HG03108 (cell line): Measurements from ENCODE around the gene FCER2.
A peak's percentile ranks its signal among the peaks of the same experiment; 100 is the strongest.

Experiments
- ATAC-seq: cut with Tn5 transposase; IDR thresholded peaks from one replicate; pipeline ENCODE4 v1.9.1; 2021; ENCODE audit warnings: moderate library complexity; ENCODE audit not compliant: unreplicated experiment

The FCER2 gene

DNA sequence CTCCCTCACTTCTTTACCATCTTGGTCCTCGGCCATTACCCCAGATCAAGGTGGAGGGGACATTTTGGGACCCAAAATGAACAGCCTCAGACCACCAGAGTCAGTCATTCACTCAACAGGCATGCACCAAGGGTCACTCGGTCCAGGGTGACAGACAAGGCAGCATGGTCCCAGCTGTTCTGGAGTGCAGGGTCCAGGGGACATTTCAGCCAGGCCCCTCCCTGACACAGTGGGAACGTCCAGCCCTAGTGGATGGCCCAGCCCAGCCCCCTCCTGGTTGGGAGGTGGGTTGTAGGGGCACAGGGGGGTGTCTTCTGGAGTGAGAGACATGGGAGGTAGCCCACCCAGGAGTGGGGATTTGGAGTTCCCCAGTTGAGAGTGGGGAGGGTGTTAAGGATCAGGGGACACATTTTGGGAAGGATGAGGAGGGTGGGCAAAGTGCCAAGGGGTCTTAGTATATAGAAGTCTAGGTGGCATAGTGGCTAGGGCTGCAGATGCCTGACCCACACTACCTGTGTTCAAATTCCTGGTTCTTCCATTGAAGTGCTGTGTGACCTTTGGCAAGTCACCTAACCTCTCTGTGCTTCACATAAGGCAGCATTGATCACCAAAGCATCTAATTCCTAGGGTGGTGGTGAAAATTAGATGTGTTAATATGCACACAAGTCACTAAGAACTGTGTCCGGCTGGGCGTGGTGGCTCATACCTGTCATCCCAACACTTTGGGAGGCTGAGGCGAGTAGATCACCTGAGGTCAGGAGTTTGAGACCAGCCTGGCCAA, 2.5 kb upstream of the FCER2 start:
- no peak for ATAC-seq

DNA sequence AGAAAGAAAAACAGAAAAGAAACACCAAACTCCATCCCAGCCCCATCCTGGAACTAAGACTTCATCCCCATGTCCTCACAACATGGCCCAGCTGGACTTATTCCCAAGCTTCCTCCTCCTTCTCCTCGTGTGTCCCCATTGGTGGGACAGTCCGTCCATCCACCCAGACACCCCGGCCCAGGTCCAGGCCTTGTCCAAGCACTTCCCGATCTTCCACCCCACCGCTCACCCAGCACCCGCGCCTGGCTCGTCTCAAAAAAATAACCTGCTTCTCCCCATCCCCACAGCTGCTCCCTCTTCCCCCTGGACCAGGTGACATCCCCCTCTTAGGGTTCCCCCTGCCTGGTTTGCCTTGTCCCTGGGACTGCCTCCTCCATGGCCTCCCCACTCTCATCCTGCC, 1.4 kb upstream of the FCER2 start:
- ATAC-seq: no peak

DNA sequence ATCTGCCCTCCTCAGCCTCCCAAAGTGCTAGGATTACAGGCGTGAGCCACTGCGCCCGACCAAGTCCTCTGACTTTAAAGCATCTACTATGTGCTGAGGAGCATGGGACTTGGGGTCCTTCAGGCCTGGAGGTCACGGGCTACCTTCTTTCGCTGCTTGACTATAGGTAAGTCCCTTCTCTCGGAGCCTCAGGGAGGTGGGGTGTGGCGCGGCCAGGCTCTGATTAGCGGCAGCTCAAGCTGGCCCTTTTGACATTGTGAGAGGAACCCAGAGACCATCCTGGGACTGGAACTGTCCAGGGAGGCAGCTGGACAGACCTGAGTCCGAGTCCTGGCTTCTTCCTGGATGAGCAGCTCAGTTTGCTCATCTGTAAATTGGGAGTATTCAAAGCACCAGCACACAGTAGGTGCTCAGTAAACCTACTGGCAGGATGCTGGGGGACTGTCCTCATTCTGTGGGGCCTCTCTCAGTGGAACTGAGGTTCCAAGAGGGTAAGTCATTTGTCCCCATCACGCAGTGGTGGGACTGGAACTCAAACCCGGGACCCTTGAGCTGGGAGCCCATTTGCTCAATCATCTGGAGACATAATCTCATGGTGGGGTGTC, 780 bp downstream of the FCER2 start:
- no peak for ATAC-seq

DNA sequence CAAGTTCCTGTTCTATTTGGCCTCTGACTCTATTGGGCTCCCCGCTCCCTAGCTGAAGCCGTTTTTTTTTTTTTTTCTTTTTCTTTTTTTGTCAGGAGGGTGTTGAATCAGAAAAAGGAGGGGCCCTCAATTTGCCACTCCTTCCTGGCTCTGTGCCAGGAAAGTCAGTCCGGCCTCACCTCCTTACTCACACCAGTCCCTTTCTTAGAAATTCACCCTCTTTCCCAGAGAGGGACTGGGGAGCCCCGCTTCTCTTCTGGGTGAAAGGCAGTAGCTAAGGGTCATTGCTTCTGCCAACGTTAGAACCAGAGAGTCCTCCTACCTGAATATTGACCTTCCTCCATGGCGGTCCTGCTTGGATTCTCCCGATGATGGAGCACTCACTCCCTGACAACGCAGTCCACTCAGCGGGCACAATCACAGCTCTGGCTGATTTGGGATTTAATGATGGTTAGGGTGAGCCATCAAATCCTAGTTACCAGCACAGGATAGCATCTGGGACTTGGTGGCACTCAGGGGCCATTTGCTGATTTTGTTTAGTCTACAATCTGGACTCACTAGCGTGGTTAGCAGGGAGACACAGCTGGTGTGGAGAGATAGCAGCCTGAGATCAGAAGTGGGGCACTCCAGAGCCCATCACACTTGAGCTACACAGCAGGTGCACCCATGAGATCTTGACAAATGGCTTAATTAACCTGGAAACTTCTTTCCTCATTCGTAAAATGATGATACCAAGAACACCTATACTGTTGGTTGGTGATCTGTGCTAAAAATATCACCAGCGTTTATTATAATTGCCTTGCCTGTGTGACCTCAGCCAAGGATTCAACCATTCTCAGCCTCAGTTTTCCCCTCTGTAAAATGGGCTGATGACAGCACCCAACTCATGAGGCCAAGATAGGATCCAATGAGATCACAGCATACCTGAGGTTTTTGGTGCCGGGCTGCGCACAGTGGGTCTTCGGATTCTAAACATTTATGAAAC, 2.2 kb downstream of the FCER2 start:
- ATAC-seq: no peak

DNA sequence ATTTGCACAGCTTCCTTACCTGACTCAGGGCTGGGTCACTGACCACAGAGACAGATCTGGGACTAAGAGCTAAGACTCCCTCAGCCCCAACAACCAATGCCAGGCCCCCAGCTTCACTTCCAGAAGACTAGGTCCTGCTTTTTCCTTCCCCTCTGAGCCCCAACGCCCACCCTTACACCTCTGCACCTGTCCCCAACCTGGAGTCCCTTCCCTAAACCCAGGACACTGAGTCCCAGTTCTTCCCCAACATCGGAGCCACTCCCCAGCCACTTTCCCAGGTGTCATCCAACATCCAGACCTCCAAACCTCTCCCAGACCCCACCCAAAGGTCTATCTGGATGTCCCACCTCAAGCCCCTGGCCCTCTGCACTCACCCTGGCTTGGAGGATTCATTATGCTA, 2.9 kb downstream of the FCER2 start:
- no peak for ATAC-seq

DNA sequence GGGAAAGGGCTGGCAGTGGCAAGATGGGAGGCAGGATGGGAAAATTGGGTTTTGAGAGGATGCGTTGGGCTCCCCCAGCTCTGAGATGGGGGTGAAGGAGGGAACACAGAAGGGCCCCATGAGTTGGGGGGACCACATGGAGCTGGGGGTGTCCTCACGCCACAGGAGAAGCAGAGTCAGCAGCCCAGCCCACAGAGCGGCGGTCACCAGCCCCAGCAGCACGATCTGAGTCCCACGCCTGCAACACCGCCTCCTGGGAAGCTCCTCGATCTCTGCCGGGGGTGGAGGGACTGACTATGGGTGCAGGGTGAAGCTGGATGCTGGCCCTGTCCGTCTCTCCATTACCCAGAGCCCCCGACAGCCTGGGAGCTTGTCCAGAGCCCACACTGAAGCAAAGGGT, 3.3 kb downstream of the FCER2 start:
- no peak for ATAC-seq

DNA sequence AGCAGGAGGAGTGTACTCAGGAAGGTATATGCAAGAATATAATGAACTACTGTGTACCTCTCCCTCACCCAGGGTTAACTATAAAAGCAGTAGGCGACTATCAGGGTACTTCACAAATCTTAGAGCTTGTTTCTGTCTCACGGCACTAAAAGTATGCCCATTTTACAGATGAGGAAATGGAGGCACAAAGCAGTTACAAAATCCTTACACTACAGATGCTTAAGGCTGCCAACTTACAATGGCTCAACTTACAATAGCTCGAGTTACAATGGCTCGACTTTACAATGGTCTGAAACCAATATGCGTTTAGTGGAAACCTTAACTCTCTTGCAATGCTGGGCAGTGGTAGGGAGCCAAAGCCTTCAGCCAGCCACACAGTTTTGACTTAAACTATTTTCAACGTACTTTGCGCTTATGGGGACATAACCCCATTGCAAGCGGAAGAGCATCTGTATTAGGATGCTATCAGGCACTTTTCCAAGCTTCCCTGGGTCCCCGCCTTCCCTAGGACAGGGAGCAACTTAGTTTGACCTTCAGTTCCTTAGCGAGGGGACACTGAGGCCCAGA, 4.1 kb downstream of the FCER2 start:
- ATAC-seq: no peak

DNA sequence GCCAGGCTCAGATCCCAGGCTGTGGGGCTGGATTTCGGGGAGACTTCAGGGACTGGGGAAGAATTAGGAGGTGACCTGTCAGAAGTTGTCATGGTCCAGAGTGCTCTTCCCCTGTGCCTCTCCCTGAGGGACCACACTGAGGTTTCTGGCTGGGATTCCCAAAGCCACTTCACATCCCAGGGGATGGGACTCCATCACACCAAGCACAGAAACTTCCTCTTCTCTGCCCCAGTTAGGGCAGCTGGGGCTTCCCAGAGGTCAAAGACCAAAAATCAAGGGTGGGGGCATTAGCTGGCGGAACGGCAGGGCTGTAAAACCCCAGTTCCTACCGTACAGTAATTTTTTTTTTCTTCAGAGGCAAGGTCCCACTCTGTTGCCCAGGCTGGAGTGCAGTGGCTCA, 7.4 kb downstream of the FCER2 start:
- no peak for ATAC-seq

DNA sequence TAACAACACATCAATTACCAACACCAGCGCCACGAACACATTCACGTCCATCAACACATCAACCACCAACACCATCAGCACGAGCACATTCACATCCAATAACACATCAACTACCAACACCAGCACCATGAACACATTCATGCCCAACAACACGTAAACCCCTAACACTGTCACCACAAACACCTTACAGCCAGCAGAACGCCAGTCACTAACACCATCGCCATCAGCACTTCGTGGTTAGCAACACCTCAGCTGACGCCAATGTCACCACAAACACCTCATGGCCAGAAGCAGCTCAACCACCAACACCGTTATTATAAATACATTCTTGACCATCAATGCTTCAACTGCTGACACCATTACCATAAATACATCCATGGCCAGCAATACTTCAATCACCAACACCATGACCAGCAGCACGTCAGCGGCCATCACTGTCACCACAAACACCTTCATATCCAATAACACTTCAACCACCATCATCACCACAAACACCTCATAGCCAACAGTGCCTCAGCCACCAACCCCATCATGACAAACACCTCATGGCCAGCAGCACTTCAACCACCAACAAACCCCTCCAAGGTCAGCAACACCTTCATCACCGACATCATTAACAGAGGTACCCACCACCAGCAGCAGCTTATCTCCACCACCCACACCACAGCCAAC, 9.4 kb downstream of the FCER2 start:
- ATAC-seq: no peak

DNA sequence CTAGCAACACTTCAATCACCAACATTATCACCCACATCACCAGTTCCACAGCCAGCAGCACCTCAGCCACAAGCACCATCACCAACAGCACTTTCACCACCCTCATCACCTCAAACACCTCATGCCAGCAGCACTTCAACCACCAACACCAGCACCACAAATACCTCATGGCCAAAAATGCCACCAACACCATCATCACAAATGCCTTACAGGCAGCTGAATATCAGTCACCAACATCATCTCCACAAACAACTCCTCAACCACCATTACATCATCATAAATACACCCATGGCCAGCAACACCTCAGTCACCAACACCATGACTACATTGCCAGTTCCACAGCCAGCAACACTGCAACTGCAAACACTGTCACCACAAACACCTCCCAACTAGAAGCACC, 10.4 kb downstream of the FCER2 start:
- no peak for ATAC-seq

DNA sequence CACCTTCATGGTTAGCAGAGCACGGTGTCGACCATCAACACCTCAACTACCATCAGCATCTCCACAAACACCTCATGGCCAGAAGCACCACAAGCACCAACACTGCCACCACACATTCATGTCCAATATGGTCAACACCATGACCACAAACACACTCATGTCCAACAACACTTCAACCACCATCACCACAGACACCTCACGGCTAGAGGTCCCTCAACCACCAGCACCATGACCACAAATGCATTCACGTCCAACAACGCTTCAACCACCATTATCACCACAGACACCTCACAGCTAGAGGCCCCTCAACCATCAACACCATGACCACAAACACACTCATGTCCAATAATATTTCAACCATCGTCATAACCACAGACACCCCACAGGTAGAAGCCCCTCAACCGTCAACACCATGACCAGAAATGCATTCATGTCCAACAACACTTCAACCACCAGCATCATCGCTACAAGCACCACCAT, 11.1 kb downstream of the FCER2 start:
- no peak for ATAC-seq

DNA sequence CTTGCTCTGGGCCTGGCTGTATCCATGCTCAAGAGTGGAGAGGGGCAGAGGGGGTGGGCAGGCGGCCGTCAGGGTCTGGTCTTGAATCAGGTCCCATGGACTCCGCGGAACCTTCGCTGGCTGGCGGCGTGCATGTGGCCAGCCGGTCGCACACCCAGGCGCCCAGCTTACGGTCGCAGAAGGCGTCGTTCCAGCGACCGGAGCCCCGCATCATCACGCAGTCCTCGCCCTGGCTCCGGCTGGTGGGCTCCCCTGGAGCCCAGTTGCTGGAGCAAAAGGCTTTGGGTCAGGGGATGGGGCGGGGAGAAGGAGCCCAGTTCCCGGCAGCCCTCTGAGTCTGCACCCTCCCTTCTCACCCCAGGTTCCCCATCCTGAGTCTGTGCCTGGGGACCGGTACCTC, 12.8 kb downstream of the FCER2 start:
- ATAC-seq: no peak

DNA sequence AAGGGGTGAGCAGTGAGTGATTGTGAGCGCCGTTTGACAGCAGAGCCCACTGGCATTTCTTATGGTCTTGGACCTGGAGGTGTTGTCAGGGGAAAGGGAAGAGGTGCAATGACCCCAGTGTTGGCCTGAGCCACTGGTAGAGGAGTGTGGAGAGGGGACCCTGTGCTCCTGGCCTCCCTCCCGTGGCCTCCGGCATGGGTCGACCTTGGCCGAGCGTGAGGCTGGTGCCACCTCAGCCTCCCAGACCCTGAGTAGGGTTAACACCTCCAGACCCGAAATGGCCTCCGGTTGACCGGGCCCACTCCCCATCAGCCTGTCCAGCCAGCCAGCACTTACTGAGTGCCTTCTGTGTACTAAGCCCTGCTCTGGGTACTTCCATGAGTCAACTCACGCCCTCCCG, 14.8 kb downstream of the FCER2 start:
- no peak for ATAC-seq

DNA sequence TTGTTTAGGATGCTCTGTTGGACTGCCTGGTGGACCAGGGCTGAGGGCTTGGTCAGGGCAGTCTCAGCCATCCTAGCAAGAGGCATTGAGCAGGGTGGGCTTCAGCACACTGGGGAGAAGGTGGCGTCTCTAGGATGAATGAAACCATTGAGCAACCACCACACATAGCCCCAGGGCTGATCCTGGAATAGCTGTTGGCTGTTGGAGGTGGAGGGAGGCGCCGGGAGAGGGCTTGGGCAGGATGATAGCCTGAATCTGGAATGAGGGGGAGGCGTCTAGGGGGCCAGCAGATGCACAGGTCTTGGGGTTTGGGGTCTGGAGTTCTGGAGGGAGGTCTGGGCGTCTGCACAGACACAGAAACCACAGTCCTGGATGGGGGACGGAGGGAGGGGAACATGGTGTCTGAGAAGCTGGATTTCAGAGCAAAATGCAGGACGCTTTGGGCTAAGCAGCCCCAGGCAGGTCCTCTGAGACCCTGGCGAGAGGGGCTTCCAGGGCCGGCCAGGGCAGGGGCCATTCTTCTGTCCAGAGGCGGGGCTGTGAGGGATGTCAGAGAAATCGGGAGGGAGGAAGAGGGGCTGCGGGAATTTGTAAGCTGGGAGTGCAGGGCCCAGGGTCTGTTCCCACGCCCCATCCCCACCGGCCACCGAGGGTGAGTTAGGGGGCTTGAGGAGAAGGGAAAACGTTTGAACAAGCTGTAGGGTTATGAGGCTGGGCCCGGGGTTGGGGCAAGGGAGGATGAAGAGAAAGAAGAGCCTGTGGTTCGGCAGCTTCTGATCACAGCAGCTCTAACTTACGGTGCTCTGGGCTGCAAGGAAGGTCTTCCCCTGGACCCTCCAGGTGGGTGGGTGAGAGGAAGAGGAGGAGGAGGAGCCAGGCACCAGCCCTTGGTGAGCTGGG, 16.1 kb downstream of the FCER2 start:
- ATAC-seq: no peak

DNA sequence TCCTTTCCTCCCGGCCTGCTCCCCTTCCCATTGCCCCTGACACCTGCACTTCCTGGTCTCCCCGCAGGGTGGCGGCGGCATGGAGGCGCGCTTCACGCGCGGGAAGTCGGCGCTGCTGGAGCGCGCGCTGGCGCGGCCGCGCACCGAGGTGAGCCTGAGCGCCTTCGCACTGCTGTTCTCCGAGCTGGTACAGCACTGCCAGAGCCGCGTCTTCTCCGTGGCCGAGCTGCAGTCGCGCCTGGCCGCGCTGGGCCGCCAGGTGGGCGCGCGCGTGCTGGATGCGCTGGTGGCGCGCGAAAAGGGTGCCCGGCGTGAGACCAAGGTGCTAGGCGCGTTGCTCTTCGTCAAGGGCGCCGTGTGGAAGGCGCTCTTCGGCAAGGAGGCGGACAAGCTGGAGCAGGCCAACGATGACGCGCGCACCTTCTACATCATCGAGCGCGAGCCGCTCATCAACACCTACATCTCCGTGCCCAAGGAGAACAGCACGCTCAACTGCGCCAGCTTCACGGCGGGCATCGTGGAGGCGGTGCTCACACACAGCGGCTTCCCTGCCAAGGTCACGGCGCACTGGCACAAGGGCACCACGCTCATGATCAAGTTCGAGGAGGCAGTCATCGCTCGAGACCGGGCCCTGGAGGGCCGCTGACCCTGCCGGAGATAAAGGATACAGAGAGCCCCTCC, 19.6 kb downstream of the FCER2 start:
- no peak for ATAC-seq

DNA sequence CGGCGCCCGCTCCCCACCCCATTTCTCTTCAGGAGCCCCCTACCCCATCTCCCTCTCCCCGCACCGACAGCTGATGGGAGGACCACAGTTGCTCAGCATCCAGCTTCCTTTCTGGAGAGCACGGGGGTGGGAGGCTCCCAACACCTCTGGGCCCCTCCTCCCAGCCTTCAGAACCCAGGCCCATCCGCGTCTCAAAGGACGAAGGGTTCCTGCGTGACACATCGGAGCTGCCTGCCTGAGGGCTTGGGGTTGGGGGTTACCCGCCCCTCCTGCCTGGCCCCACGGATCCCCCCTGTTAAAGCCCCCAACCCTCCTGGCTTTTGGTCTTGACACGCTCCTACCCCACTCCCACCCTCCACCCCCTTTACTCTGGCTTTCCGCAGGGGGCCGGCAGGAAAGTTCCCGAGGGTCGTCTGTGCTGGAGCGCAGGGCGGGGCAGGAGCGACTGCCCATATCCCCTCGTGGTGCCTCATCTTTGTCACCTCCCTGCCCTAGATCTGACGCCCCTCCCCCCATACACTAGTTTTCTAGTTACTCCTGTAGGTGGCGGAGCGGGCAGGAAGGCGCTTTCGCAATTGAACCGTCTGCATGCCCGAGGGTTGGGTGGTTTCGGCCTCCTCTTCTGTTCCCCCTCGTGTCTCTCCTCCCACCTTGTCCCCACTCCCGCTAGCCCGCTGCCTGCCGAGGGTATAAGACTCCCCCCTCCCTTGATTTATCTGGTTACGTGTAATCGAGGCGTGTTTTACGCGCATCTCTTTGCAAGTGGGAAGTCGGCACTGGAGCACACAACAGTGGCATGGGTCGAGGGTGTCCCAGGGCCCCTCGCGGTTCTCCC, 20.4 kb downstream of the FCER2 start:
- ATAC-seq: no peak

DNA sequence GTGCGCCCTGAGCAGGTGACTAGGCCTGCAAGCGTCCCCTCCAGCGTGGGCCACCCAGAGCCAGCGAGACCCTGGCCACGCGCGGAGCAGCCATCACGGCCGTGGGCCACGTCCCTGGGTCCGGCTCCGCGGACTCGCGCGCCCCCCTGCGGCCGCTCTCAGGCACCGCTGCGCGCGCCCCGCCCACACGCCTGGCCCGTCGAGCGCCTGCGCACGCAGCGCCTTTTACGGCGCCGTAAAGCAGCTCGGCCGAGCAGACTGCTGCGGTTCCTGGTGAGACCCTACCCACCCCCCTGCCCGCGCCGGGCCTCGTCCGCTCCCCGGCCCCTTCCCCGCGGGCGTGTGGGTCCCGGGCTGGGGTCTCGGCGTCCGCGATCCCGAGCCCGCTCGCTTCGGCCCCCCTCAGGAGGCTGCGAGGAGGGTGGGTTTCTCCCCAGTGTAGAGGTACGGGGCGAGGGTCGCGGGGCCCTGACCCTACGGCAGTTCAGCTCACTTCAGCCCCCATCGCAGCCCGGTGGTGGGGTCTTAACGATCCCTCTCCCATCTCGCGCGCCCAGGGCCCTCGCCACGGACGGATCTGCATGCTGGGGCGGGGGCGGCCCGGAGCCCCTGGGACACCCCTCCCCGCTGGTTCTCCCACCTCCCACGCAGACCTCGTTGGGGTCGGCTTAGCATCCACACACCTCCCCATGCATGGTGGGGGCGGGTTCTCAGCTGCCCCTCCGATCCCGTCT, 21.2 kb downstream of the FCER2 start, which contains the start of gene TRAPPC5:
TSS of gene TRAPPC5 (plus strand) at position 228 of the 734 bp plus-strand sequence. CDS start 1,421 bp downstream, outside the sequence.
- peak; percentile 50 for ATAC-seq
